Fibroblast of the aortic adventitia (primary cell): Measurements from ENCODE around the gene SVEP1. TPM values are rescaled to one million over a fixed set of nuclear protein-coding genes. Genes with fewer than 3 reads are reported as not detected.
"Not testable (repeated sequence)": the region's sequence is repeated elsewhere in the genome, so short reads cannot be mapped to it uniquely, and the experiment has no call there.

ENCODE experiments used
- DNase-seq: peaks from one replicate; pipeline ENCODE4 v3.0.0-alpha.2; 2010; ENCODE audit warnings: low read depth
- H3K4me3 ChIP-seq: 2 replicates; pipeline ENCODE4 v1.5.1; 2011; ENCODE audit warnings: low read depth, mild to moderate bottlenecking, control low read depth, low read length, moderate library complexity
- total RNA-seq: library from RNA; depleted of rRNA; stranded (reverse); fragments of >200 nt; gene quantifications from 2 replicates; pipeline ENCODE4 v1.2.3, GENCODE V29; 2012; ENCODE audit warnings: low replicate concordance
- TF ChIP-seq, protein P1 (sequence below): IDR thresholded peaks from 2 replicates; pipeline ENCODE4 v1.5.1; 2011; ENCODE audit warnings: mild to moderate bottlenecking, low read length, control low read depth, inconsistent platforms; ENCODE audit not compliant: insufficient read depth

SVEP1 gene
- total RNA-seq, 1 donor = 50.2 TPM

DNA sequence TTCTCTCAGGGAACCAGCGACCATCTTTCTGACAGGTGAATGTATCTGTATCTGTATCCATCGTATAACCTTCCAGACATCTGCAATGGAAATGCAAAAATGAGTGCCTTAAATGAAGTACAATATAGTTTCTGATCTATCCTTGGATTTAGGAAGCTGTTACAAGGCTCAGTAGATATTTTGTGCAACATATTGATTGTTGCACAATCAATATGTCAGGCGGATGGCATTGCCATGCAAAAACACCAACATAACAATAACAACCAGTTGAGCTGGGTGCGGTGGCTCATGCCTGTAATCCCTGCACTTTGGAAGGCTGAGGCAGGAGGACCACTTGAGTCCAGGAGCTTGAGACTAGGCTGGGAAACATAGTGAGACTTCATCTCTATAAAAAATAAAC lies 175.1 kb downstream of the SVEP1 start:
- no peak for DNase-seq
- H3K4me3 ChIP-seq = no peak overlapping the region
- TF ChIP-seq, protein P1, sequence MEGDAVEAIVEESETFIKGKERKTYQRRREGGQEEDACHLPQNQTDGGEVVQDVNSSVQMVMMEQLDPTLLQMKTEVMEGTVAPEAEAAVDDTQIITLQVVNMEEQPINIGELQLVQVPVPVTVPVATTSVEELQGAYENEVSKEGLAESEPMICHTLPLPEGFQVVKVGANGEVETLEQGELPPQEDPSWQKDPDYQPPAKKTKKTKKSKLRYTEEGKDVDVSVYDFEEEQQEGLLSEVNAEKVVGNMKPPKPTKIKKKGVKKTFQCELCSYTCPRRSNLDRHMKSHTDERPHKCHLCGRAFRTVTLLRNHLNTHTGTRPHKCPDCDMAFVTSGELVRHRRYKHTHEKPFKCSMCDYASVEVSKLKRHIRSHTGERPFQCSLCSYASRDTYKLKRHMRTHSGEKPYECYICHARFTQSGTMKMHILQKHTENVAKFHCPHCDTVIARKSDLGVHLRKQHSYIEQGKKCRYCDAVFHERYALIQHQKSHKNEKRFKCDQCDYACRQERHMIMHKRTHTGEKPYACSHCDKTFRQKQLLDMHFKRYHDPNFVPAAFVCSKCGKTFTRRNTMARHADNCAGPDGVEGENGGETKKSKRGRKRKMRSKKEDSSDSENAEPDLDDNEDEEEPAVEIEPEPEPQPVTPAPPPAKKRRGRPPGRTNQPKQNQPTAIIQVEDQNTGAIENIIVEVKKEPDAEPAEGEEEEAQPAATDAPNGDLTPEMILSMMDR = no peak

DNA sequence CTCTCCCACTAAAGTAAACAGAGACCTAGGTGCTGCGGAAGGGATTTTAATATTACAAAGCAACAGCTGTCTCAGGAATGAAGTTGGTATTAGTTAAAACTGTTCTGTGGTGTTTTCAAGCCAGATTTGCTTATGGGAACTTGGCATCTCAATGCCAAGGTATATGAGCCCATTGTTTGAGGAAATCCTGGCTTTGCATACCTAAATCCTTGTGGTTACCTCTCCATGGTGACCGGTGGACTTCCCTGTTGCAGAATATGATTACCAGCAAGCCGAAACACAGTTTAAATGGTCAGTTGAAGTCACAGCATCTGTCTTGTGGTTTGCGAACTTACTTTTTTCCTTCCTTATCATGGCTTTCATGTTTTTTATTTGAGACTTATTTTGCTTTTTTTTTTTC lies 179.6 kb downstream of the SVEP1 start:
- TF ChIP-seq, protein P1 = no peak
- no peak for DNase-seq
- no peak overlapping the region for H3K4me3 ChIP-seq

DNA sequence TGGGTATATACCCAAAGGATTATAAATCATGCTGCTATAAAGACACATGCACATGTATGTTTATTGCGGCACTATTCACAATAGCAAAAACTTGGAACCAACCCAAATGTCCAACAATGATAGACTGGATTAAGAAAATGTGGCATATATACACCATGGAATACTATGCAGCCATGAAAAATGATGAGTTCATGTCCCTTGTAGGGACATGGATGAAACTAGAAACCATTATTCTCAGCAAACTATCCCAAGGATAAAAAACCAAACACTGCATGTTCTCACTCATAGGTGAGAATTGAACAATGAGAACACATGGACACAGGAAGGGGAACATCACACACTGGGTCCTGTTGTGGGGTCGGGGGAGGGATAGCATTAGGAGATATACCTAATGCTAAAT lies 180.5 kb downstream of the SVEP1 start:
- not testable (repeated sequence) for DNase-seq, H3K4me3 ChIP-seq

DNA sequence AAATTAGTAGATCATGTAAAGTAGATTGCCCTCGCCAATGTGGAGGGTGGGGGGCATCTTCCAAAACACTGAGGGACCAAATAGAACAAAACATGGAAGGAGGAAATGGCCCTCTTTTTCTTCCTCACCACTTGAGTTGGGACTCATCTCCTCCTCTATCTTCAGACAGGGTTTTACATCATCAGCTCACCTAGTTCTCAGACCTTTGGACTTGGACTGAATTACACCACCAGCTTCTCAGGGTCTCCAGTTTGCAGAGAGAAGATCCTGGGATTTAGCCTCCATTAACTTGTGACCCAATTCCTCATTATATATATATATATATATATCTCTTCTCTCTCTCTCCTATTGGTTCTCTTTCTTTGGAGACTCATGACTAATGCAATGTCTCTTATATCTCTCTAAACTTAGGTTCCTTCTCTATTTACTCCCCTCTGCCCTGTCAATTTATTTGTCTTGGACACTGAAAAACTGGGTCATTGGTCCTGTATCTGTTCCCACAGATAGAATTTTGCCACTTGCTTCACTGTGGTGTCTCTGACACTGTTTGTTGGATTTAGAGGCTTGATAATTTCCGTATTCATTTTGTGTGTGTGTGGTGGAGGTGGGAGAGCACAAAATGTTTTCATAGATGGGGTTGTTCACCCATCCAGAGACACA lies 187.6 kb downstream of the SVEP1 start:
- DNase-seq = no peak
- TF ChIP-seq, protein P1 = no peak

DNA sequence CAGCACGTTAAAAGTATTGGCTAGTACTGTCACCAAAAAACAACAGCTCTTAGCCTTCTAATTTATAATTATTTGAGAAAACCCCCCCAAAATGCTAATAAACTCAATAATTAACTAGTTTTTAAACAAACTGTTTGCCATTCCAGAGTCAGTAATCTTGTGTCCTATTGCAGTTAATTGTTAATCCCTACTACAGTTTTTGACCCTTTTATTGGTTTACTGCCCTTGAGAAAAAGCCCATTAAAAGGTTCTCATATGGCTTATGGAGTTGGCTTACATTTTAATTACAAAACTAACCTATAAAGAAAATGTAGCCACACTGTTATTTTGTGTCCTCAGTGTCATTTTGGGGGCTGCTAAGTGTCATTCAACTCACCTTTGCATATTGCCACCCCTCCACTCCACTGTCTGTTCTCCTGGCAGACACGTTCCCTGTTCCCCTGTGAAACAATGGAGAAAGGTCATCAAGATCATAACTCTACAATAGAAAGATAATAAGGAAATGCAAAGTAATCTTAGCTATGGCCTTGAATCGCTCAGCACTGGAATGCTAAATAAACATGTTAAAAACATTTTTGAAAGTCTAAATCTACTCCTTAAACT lies 190.3 kb downstream of the SVEP1 start:
- TF ChIP-seq, protein P1 = no peak
- no peak for DNase-seq

More for the DNA sequence above, 187.6 kb downstream of the SVEP1 start:
- H3K4me3 ChIP-seq = no peak overlapping the region

DNA sequence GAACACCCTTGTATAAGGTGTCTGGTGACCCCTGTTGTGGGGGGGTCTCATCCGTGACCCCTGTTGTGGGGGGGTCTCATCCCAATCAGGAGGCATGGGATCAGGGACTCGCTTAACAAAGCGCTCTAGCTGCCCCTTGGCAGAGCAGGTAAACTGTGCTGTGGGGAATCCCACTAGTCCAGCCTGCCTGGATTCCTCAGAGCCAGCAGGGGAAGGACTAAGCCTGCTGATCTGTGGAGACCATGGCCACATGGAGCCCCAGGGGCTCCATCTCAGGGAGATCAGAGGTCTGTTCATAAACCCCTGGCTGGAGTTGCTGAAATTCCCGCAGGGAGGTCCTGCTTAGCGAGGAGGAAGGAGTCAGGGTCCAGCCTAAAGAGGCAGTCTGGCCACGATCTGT lies 196.1 kb downstream of the SVEP1 start:
- no peak overlapping the region for H3K4me3 ChIP-seq
- TF ChIP-seq, protein P1 = no peak
- no peak for DNase-seq

More for the DNA sequence above, 190.3 kb downstream of the SVEP1 start:
- no peak overlapping the region for H3K4me3 ChIP-seq

DNA sequence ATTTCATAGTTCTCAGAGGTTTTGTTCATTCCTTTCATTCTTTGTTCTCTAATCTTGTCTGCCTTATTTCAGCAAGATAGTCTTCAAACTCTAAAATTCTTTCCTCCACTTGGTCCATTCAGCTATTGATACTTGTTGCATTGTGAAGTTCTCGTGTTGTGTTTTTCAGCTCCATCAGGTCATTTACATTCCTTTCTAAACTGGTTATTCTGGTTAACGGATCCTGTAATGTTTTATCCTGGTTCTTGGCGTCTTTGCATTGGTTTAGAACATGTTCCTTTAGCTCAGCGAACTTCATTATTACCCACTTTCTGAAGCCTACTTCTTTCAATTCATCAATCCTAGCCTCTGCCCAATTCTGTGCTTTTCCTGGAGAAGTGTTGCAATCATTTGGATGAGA lies 196.8 kb downstream of the SVEP1 start:
- TF ChIP-seq, protein P1 = no peak
- no peak overlapping the region for H3K4me3 ChIP-seq
- DNase-seq = no peak
